Tibial artery (tissue), 4 donors: ENCODE data around the gene KIF1C.
A peak's percentile ranks its signal among the peaks of the same experiment; 100 is the strongest.

ENCODE experiments used
- DNase-seq, 2 donors: peaks; one replicate each; pipeline ENCODE4 v3.0.0-alpha.2; 2019
- H3K27ac ChIP-seq, 2 donors: fragments of 200-600 bp; sonication (generic) in 1 of 2; 1 replicate in 1 of 2; 2 replicates in 1 of 2; pipeline ENCODE4 v1.5.1; 2018 to 2019; ENCODE audit warnings: mild to moderate bottlenecking in 1 of 2
- H3K27me3 ChIP-seq, 2 donors: fragments of 200-600 bp; sonication (generic) in 1 of 2; one replicate each; pipeline versions ENCODE4 v1.5.1 to v1.6.0; 2016 to 2019
- H3K36me3 ChIP-seq, 3 donors: fragments of 200-600 bp; sonication (generic) in 2 of 3; one replicate each; pipeline ENCODE4 v1.5.1; 2016 to 2019; ENCODE audit warnings: mild to moderate bottlenecking in 2 of 3
- H3K4me1 ChIP-seq, 4 donors: fragments of 200-600 bp; sonication (generic) in 2 of 4; 1 replicate in 3 of 4; 2 replicates in 1 of 4; pipeline ENCODE4 v1.5.1; 2016 to 2019
- H3K4me3 ChIP-seq, 2 donors: fragments of 200-600 bp; sonication (generic) in 1 of 2; 1 replicate in 1 of 2; 2 replicates in 1 of 2; pipeline ENCODE4 v1.5.1; 2018 to 2019; ENCODE audit warnings: mild to moderate bottlenecking in 2 of 2
- H3K9me3 ChIP-seq, 3 donors: fragments of 200-600 bp; sonication (generic) in 1 of 3; one replicate each; pipeline ENCODE4 v1.5.1; 2016 to 2019
- CTCF ChIP-seq, 2 experiments: fragments of 200-600 bp in 1 of 2; fragments of 450-650 bp in 1 of 2; IDR thresholded peaks; one replicate each; pipeline ENCODE4 v1.5.1; 2017 to 2019; ENCODE audit warnings: antibody characterized with exemption in 2 of 2, mild to moderate bottlenecking in 1 of 2, moderate library complexity in 1 of 2
- intact Hi-C: fragments of 100-400 bp; cut with DNase I; formaldehyde crosslinking; loops from one replicate; pipeline ENCODE4 v1.15.0; 2023; ENCODE audit warnings: low total_unique reads

The KIF1C gene

DNA sequence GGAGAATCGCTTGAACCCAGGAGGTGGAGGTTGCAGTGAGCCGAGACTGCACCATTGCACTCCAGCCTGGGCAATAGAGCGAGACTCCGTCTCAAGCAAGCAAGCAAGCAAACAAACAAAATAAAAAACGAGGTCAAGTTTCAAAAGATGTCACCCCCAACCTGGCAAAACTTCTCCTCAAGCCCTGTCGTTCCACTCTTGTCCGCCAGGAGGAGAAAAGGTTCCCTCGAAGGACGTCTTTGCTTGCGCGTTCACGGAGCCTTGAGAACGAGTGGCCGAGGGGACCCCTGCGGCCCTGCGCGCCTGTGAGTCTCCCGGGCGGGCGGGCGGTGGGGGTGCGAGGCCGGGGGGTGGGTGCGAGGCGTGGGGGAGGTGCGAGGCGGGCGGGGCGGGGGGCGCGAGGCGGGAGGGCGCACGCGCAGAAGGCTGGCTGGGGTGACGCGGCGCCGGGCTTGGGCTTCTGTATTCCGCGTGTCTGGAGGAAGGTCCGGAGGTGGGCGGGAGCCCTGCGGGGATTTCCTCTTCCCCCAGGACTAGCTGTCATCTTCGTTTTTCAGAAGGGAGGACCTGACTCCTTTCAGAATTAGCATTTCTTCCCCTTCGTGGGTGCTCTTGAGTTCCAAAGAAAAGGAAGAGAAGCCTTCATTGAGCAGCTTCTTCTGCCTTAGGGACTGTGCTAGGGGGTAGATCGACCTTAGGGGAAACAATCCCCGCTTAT lies 33.8 kb downstream of the KIF1C start:
- no peaks in the 10 kb centered on the region for H3K36me3 ChIP-seq
- H3K27ac ChIP-seq = no peak overlapping the region
- H3K9me3 ChIP-seq = no peaks in the 10 kb centered on the region
- intact Hi-C loops = no loop called here
- DNase-seq = peak; percentile 69 to 82
- peak; percentile 69 to 85 for TF ChIP-seq CTCF (IDR thresholded peaks at IDR 0.05)
- peaks cover 0 to 19% of the 10 kb centered on the region in 2 donors for H3K27me3 ChIP-seq
- H3K4me3 ChIP-seq = peak overlapping the region; percentile 46 to 63
- H3K4me1 ChIP-seq = peaks cover 0 to 15% (median 6%) of the 10 kb centered on the region in 4 donors

DNA sequence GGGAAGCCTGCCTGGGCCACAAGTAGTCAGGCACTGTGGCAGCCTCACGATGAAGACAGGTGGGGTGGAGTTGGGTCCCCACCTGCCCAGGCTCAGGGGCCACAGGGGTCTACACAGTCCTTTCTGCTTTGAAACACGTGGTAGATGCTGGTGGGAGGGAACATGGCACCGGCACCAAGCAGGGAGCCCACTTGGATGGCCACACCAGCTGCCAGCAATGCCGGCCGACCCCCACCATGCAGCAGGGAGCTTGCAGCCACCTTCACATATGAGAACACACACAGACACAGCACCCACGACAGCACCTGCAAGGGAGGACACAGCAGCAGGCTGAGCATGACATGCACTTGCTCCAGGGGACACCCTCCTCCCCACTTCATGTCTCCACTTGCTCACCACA lies 35.1 kb downstream of the KIF1C start:
- no peaks in the 10 kb centered on the region for H3K9me3 ChIP-seq
- H3K27ac ChIP-seq = no peak overlapping the region
- H3K4me1 ChIP-seq = peaks cover 0 to 15% (median 6%) of the 10 kb centered on the region in 4 donors
- no peak for DNase-seq
- H3K27me3 ChIP-seq = peaks cover 0 to 19% of the 10 kb centered on the region in 2 donors
- intact Hi-C loops = no loop called here
- H3K36me3 ChIP-seq = no peaks in the 10 kb centered on the region
- TF ChIP-seq CTCF (IDR thresholded peaks at IDR 0.05) = no peak
- H3K4me3 ChIP-seq = no peak overlapping the region

- no peak for DNase-seq
- H3K36me3 ChIP-seq = no peaks in the 10 kb centered on the region
- intact Hi-C loops = no loop called here
- TF ChIP-seq CTCF (IDR thresholded peaks at IDR 0.05) = no peak
- H3K9me3 ChIP-seq = no peaks in the 10 kb centered on the region
- no peak overlapping the region for H3K4me3 ChIP-seq
- H3K27me3 ChIP-seq = peaks cover 0 to 19% of the 10 kb centered on the region in 2 donors
- no peak overlapping the region for H3K27ac ChIP-seq
- H3K4me1 ChIP-seq = peaks cover 0 to 15% (median 6%) of the 10 kb centered on the region in 4 donors
These were observed 35.7 kb downstream of the KIF1C start for GRCh38 chr17:5033352-5034015.

DNA sequence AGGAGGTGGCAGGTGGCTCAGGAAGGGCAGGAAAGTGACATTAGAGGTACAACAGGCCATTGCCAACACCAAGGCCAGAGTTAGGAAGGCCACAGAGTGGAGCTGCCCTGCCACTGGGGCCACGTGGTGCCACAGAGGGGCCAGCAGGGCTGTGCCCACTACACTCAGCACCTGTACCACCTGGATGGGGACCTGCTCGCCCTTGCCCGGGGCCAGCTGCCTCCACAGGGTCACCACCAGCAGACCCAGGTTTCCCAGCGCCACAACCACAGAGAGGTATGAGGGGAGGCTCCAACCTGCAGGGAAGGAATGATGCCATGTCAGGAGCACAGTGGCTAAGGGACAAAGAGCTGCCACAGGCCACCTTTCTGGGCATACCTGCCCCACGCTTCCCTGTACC lies 36.3 kb downstream of the KIF1C start:
- no peak for TF ChIP-seq CTCF (IDR thresholded peaks at IDR 0.05)
- no peak for DNase-seq
- Histone ChIP-seq H3K4me1 (peaks cover 0 to 15% (median 6%) of the 10 kb centered on the region in 4 donors), H3K27ac (no peak overlapping the region), H3K36me3 (no peaks in the 10 kb centered on the region), H3K9me3 (no peaks in the 10 kb centered on the region), H3K27me3 (peaks cover 0 to 19% of the 10 kb centered on the region in 2 donors), H3K4me3 (no peak overlapping the region)
- intact Hi-C loops = no loop called here

DNA sequence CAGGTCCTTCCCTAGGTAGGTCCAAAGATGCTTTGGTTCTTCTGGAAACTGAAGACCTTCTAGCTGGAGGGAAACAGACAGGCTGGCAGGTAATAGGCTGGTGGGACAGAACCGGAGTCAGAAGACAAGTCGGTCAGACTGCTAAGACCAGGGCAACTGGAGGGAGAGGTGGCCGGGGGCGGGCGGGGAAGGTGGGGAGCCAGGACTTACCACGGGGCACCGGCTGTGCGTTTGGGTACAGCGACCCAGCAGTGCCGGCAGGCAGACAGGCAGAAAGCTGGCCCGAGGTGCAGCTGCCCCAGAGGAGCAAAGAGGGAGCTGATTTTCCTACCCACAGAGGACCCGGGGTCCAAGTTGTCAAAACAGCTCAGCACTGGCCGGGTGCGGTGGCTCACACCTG lies 36.9 kb downstream of the KIF1C start:
- intact Hi-C loops = no loop called here
- Histone ChIP-seq H3K9me3 (no peaks in the 10 kb centered on the region), H3K4me3 (no peak overlapping the region), H3K4me1 (peaks cover 0 to 15% (median 6%) of the 10 kb centered on the region in 4 donors), H3K27me3 (peaks cover 0 to 19% of the 10 kb centered on the region in 2 donors), H3K36me3 (no peaks in the 10 kb centered on the region), H3K27ac (no peak overlapping the region)
- TF ChIP-seq CTCF (IDR thresholded peaks at IDR 0.05) = no peak
- DNase-seq = no peak
